Measurements from ENCODE around the gene LRRC72. TPM values are rescaled to one million over a fixed set of nuclear protein-coding genes. Genes with fewer than 3 reads are reported as not detected.

Gene LRRC72
- polyA plus RNA-seq, 10 donors, result not detected

DNA sequence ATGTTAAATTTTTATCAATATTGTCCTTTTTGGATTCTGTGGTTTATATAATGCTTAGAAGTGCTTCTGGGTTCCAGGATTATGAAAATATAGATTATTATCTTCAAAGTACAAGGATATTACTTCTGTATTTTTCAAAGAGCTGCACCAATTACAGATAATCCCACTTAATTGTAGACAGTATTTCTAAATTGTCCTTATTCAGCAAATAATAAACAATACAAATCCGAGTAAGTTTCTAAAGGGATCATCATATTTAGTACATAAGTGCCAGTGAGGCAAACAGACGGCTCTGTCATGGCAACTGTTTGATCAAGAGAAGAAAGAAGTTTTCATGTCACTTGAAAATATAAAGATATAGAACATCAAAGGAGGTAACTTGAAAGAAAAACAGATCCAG is 99.8 kb downstream of the LRRC72 start:
- DNase-seq, result no peak

DNA sequence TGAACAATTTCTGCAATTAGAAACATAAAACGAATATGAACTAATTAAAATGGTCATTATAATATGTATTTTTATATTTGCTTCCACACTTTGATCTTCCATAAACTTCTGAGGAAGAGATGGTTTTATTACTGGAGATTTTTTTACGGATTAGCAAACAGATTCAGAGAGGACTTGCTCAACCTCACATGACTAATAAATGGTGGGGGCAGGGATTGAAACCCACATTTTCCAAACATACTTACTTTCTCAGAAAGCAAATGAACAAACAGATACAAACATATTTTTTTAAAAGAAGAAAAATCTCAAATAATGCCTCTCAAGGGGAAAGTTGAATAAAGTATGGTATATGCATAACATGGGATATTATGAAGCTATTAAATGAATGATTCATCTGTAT is 100.6 kb downstream of the LRRC72 start:
- DNase-seq, result no peak

DNA sequence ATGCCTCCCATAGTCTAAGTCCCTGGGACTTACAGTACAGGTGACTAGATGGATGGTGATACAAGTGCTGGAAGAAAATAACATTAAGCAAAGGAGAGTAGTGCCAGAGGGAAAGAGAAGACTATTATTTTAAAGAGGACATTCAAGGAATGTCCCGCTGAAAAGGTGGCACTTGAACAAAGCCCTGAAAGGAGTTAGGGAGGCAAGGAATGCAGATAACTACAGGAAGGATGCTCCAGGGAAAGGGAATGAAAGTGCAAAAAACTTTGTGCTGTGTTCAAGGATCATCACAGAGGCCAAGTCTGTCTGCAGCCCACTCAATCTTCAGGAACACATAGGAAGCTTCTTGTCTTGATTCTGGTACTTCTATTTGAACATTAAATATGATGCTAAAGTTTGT is 104.0 kb downstream of the LRRC72 start:
- DNase-seq, result no peak

Other genes with a start within 250 kb of the LRRC72 start
- gene CRPPA, start 105.3 kb upstream of the LRRC72 start, polyA plus RNA-seq (ENCODE audit: insufficient read length in 10 of 10), result 1 to 10 TPM; 3.4 to 5.4 (median 4.4) TPM
- 10 to 100 TPM in 8 of 10 donors, 1 to 10 TPM in 2; 5.7 to 27.6 (median 21.1) TPM for gene SOSTDC1, start 61.1 kb upstream of the LRRC72 start, polyA plus RNA-seq (ENCODE audit: insufficient read length in 10 of 10)
- 10 to 100 TPM; 18.6 to 28.8 (median 24.9) TPM for gene ANKMY2, start 118.9 kb downstream of the LRRC72 start, polyA plus RNA-seq (ENCODE audit: insufficient read length in 10 of 10)
- 100 to 1,000 TPM; 138 to 233 (median 179) TPM for gene BZW2, start 119.4 kb downstream of the LRRC72 start, polyA plus RNA-seq (ENCODE audit: insufficient read length in 10 of 10)
- 10 to 100 TPM; 51.4 to 88.2 (median 61.7) TPM for gene TSPAN13, start 226.9 kb downstream of the LRRC72 start, polyA plus RNA-seq (ENCODE audit: insufficient read length in 10 of 10)